Small intestine (tissue), 7 donors: ENCODE results near the gene LYSMD3. TPM values are rescaled to one million over a fixed set of nuclear protein-coding genes. Genes with fewer than 3 reads are reported as not detected.

Source experiments
- DNase-seq, 2 donors: peaks; one replicate each; pipeline versions ENCODE4 v3.0.0 to v3.0.0-alpha.2; 2013
- FAIRE-seq: peaks from 2 replicates; lab custom pipeline; 2012; peaks lifted over from hg19 to GRCh38; lab: Jason Lieb, UNC
- H3K27ac ChIP-seq, 3 donors: one replicate each; pipeline ENCODE4 v1.5.1; 2013; ENCODE audit warnings: low read length in 2 of 3, mild to moderate bottlenecking in 2 of 3, control low read depth in 1 of 3, inconsistent platforms in 1 of 3, low read depth in 1 of 3, moderate library complexity in 1 of 3
- H3K27me3 ChIP-seq, 3 donors: one replicate each; pipeline ENCODE4 v1.6.1; 2013; ENCODE audit warnings: low read length in 3 of 3, inconsistent platforms in 1 of 3; ENCODE audit not compliant: control insufficient read depth in 3 of 3, insufficient read depth in 3 of 3
- H3K36me3 ChIP-seq, 3 donors: one replicate each; pipeline ENCODE4 v1.6.1; 2013; ENCODE audit warnings: low read length in 3 of 3, inconsistent platforms in 1 of 3, low read depth in 1 of 3, mild to moderate bottlenecking in 1 of 3, moderate library complexity in 1 of 3; ENCODE audit not compliant: control insufficient read depth in 3 of 3, insufficient read depth in 2 of 3
- H3K4me1 ChIP-seq, 3 donors: one replicate each; pipeline ENCODE4 v1.6.1; 2013; ENCODE audit warnings: low read length in 2 of 3, inconsistent platforms in 1 of 3, low read depth in 1 of 3, mild to moderate bottlenecking in 1 of 3, moderate library complexity in 1 of 3; ENCODE audit not compliant: control insufficient read depth in 3 of 3, insufficient read depth in 2 of 3
- H3K4me3 ChIP-seq, 3 donors: one replicate each; pipeline ENCODE4 v1.5.1; 2013; ENCODE audit warnings: low read length in 3 of 3, control low read depth in 1 of 3, inconsistent platforms in 1 of 3, low read depth in 1 of 3, mild to moderate bottlenecking in 1 of 3, moderate library complexity in 1 of 3
- H3K9me3 ChIP-seq, 2 donors: one replicate each; pipeline ENCODE4 v1.6.1; 2013; ENCODE audit warnings: low read depth in 1 of 2, low read length in 1 of 2; ENCODE audit not compliant: control insufficient read depth in 2 of 2, insufficient read depth in 1 of 2
- WGBS, 3 donors: extraction: QIAGEN DNeasy Blood & Tissue Kit; methylation state at CpG; one replicate each; pipeline ENCODE4 v1.1.7; 2013; 5-methylcytosine and 5-hydroxymethylcytosine counted together
- polyA plus RNA-seq, 4 donors: library from polyadenylated mRNA; stranded (reverse) in 3 of 4; unstranded in 1 of 4; fragments of 200-250 nt in 3 of 4; fragments of 120-200 nt in 1 of 4; gene quantifications; one replicate each; pipeline versions ENCODE4 v1.2.1 to v1.2.3, GENCODE V29; 2013
- donor health status: healthy with polysubstance abuse.
- donor health status: control.
- donor health status: control.
- donor health status: Bipolar disorder and iron deficiency.
- donor health status: healthy.

LYSMD3 gene
- polyA plus RNA-seq, 4 donors = 7.0 to 24.6 (median 8.1) TPM

DNA sequence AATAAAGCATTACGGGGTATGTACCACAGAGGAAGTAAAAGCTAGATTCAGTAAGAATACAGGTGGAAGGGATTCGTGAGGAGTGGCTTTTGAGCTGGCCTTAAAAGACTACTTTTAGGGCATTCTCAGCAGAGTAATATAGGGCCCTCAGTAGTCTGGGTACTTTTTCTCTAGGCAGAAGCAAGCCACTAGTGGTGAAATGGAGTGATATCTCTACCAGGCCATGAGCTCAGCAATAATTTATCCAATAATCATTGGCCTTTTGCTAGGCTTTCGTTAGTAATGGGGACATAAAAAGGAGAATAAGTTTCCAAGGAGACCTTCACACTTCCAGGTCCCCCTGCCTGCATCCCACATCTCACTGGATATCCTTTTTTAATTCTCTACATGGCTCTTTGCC is 53.0 kb downstream of the LYSMD3 start:
- no peaks in the 10 kb centered on the region for H3K27me3 ChIP-seq
- H3K4me1 ChIP-seq = peaks cover 0 to 7% (median 0%) of the 10 kb centered on the region in 3 donors
- WGBS, 3 donors = 83 to 93% (median 85%) methylated on average over 3 of the region's 3 CpGs
- no peak overlapping the region for H3K4me3 ChIP-seq
- H3K9me3 ChIP-seq = no peaks in the 10 kb centered on the region
- no peak for DNase-seq
- no peak overlapping the region for H3K27ac ChIP-seq
- H3K36me3 ChIP-seq = no peaks in the 10 kb centered on the region
- no peak for FAIRE-seq

DNA sequence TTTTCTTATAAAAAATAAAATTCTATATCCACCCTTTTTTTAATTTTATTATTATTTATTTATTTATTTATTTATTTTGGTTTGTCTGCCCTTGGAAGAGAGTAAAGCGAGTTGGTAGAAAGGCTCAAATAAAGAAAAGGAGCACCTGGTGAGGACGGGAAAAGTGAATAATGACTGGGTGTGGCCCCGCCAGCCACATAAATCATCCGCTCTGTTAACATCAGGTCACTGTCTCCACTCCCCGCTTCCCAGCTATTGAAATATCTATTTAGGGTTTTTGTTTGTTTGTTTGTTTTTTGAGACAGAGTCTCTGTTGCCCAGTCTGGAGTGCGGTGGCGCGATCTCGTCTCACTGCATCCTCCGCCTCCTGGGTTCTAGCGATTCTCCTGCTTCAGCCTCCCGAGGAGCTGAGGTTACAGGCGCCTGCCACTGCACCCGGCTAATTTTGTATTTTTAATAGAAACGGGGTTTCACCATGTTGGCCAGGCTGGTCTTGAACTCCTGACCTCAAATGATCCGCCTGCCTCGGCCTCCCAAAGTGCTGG is 53.9 kb downstream of the LYSMD3 start:
- FAIRE-seq (no peak), DNase-seq (peak; percentile 1 to 10)
- Histone ChIP-seq H3K36me3 (no peaks in the 10 kb centered on the region), H3K9me3 (no peaks in the 10 kb centered on the region), H3K27me3 (no peaks in the 10 kb centered on the region), H3K27ac (no peak overlapping the region), H3K4me1 (peaks cover 0 to 7% (median 0%) of the 10 kb centered on the region in 3 donors), H3K4me3 (peak overlapping the region in 1 of 3 donors; percentile 95)
- WGBS, 3 donors = 65 to 68% (median 67%) methylated on average over 17 of the region's 17 CpGs

DNA sequence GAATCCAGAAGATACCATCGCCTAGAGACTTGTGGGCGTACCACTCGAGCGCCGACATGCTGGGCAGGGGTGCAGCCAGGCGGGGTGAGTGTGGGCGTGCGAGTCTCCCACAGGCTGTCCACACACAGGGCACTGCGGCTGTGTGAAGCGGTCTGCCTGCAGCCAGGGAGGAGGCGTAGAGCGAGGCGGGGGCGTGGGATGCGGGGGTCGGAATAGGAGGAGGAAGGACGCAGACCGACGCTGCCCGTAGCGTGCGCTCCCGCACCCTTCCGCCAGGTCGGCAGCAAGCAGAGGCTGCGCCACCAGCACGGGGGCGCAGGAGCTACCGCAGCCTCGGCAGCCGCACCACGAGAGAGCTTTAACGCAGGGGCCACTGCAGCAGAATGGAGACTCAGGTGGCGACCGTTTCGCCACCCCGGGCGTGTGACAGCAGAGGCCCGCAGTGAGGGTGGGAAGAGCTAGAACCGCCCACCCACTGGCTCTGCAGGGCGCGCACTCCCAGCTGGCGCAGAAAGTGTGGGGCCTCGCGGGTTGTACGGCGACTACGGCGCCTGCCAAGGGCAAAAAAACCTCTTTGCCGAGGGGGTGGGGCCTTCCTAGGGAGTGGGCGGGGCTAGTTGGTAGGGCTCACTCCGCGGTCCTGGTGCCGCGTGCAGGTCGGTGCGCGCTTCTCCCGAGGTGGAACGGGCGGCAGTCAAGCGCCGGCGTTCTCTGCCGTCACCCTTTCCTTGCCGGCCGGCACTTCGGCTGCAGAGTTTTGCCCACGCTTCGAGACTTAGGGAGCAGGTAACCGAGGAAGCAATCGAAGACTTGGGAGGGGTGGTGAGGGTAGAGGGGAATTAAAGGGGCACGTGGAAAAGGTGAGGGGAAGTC is 54.9 kb downstream of the LYSMD3 start, which contains the start of the genes MBLAC2 and POLR3G:
Gene MBLAC2 (minus strand): TSS at position 537 of the 873 bp plus-strand sequence. CDS start 479 bp downstream, at position 58.
Gene POLR3G (plus strand): TSS at position 630 of the 873 bp plus-strand sequence. CDS start 10,704 bp downstream, outside the sequence.
- Histone ChIP-seq H3K4me1 (peaks cover 0 to 7% (median 0%) of the 10 kb centered on the region in 3 donors), H3K27me3 (no peaks in the 10 kb centered on the region), H3K9me3 (no peaks in the 10 kb centered on the region), H3K4me3 (peak within 1 kb of the TSS; percentile 59 to 95 (median 89)), H3K27ac (peak within 1 kb of the TSS; percentile 79 to 87 (median 81)), H3K36me3 (no peaks in the 10 kb centered on the region)
- DNase-seq (peak; percentile 93 to 97), FAIRE-seq (no peak)
- 0% methylated on average over 68 to 73 of the region's 73 CpGs for WGBS, 3 donors

DNA sequence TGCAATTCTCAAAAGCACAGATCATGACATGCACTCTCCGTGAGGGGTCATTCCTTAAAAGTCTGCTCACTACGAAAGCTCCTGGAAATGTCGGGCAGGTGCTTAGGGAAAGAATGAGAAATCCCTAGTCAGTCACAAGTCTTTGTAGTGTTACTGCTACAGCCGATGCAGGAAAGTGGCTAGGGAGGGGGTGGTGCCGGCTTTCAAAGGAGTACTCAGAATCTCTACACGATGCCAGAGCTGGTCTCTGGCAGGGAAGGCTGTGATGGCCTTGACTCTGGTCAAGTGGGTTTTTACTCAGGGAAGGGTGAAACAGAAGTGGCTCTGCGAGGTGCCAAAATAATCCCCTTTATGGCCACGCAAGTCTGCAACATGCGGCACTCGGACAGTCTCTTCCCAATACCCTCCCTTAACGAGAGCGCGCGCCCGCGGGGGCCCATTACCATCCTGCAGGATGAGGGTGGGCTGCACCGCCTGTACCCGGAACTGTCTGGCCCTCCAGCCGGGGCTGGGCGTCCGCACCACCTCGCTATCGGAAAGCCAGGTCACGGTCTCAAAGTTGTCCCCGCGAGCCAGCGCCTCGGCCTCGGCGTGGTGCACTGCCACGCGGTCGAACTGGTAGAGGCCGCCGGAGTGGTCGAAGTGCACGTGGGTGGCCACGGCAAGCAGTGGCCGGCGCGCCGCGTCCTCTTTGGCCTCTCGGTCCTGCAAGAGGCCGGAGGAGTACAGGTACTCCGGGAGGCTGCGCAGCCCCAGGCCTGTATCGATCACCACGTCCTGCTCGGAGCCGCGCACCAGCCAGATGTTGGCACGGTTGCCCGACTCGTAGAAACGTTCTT is 55.8 kb downstream of the LYSMD3 start:
- no peak for FAIRE-seq
- H3K27ac ChIP-seq = peak overlapping the region; percentile 79 to 87 (median 81)

DNA sequence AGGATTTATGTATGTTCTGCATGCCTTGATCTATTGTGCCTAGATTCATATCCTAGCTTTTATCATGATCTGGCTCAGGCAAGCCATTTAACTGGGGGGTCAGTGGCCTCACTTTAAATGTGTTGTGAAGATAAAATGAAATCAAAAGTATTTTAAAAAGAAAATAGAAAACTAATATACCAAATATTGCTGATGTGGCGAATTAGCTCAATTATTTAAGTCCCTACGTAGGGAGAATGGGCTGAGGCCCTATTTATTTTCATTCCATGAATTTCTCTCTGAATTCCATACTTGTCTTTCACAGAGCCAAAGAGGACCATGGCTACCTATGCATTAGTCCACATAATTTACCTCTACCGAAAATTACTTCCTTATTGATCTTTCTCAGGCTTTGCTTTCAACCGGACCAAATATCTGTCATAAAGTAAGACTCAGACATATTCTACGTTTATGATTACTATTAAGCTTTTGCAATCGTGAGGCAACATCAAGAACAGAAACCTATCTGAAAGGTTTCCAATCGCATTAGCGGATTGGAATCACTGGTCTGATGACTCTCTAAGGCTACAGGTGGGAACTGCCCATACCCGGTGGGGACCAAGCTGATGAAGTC is 56.5 kb downstream of the LYSMD3 start:
- H3K9me3 ChIP-seq = no peaks in the 10 kb centered on the region
- 25 to 43% (median 31%) methylated on average over 9 of the region's 9 CpGs for WGBS, 3 donors
- peaks cover 0 to 7% (median 0%) of the 10 kb centered on the region in 3 donors for H3K4me1 ChIP-seq
- no peaks in the 10 kb centered on the region for H3K27me3 ChIP-seq
- DNase-seq (peak in 1 of 2 donors; percentile 38), FAIRE-seq (no peak)
- peak overlapping the region in 2 of 3 donors; percentile 81 to 87 for H3K27ac ChIP-seq
- H3K36me3 ChIP-seq = no peaks in the 10 kb centered on the region
- H3K4me3 ChIP-seq = peak overlapping the region; percentile 59 to 95 (median 89)

More for the DNA sequence above, 55.8 kb downstream of the LYSMD3 start:
- H3K4me3 ChIP-seq = peak overlapping the region; percentile 59 to 95 (median 89)
- peak in 1 of 2 donors; percentile 69 for DNase-seq
- H3K36me3 ChIP-seq = no peaks in the 10 kb centered on the region
- H3K27me3 ChIP-seq = no peaks in the 10 kb centered on the region
- H3K4me1 ChIP-seq = peaks cover 0 to 7% (median 0%) of the 10 kb centered on the region in 3 donors
- H3K9me3 ChIP-seq = no peaks in the 10 kb centered on the region
- WGBS, 3 donors = 0 to 1% (median 1%) methylated on average over 43 to 56 of the region's 56 CpGs

Other genes starting within 250 kb of the LYSMD3 start
- 10 to 100 TPM; 10.8 to 32.6 (median 14.8) TPM for gene CETN3, start 119.8 kb downstream of the LYSMD3 start, polyA plus RNA-seq
- 1 to 10 TPM in 3 of 4 donors, under 1 TPM in 1; 0.89 to 9.6 (median 2.5) TPM for gene MBLAC2, start 54.8 kb downstream of the LYSMD3 start, polyA plus RNA-seq
- gene POLR3G, start 54.7 kb downstream of the LYSMD3 start, polyA plus RNA-seq = 1 to 10 TPM in 2 of 4 donors, under 1 TPM in 2; 0.45 to 2.1 (median 1.2) TPM
- gene ADGRV1, start 29.2 kb upstream of the LYSMD3 start, polyA plus RNA-seq = 1 to 10 TPM in 3 of 4 donors, not detected in 1; 2.6 to 2.9 (median 2.7) TPM